CD4-positive, alpha-beta T cell treated with Interleukin-21 for 1 hour (primary cell): ENCODE results near the gene TDP2.
A peak's percentile ranks its signal among the peaks of the same experiment; 100 is the strongest.

Experiments
- DNase-seq: peaks from one replicate; pipeline ENCODE4 v3.0.0-alpha.2; 2020

Gene TDP2

GRCh38 chr6:24666641-24667377, at the start of gene TDP2, which contains the start of gene ACOT13:
TSS of gene TDP2 (minus strand) at chr6:24666899. CDS start at chr6:24666862, 37 bp downstream.
TSS of gene ACOT13 (plus strand) at chr6:24667077. CDS start at chr6:24667264, 187 bp downstream.
- DNase-seq: peak; percentile 98

- no peak for DNase-seq
These were observed 44.0 kb upstream of the TDP2 start for GRCh38 chr6:24710519-24711303.

GRCh38 chr6:24709014-24709711, 42.5 kb upstream of the TDP2 start:
- DNase-seq: no peak

GRCh38 chr6:24708612-24709011, 41.9 kb upstream of the TDP2 start:
- no peak for DNase-seq

- no peak for DNase-seq
These were observed 37.8 kb upstream of the TDP2 start for GRCh38 chr6:24704468-24704867.

- DNase-seq: no peak
These were observed 36.1 kb upstream of the TDP2 start for GRCh38 chr6:24702720-24703282.

- no peak for DNase-seq
These were observed 33.0 kb upstream of the TDP2 start for GRCh38 chr6:24699521-24700359.

- DNase-seq: no peak
These were observed 29.4 kb upstream of the TDP2 start for GRCh38 chr6:24696097-24696496.

- DNase-seq: peak; percentile 69
These were observed 28.9 kb upstream of the TDP2 start for GRCh38 chr6:24695635-24696034.

GRCh38 chr6:24694198-24694597, 27.5 kb upstream of the TDP2 start:
- no peak for DNase-seq

GRCh38 chr6:24692848-24693592, 26.3 kb upstream of the TDP2 start:
- DNase-seq: no peak

- DNase-seq: no peak
These were observed 25.7 kb upstream of the TDP2 start for GRCh38 chr6:24692415-24692814.

- no peak for DNase-seq
These were observed 25.3 kb upstream of the TDP2 start for GRCh38 chr6:24692003-24692402.

GRCh38 chr6:24691550-24691949, 24.9 kb upstream of the TDP2 start:
- DNase-seq: no peak

GRCh38 chr6:24690593-24690992, 23.9 kb upstream of the TDP2 start:
- no peak for DNase-seq

- DNase-seq: no peak
These were observed 23.3 kb upstream of the TDP2 start for GRCh38 chr6:24689964-24690363.

GRCh38 chr6:24686946-24687345, 20.2 kb upstream of the TDP2 start:
- DNase-seq: no peak

GRCh38 chr6:24686408-24686807, 19.7 kb upstream of the TDP2 start:
- DNase-seq: no peak

- no peak for DNase-seq
These were observed 16.9 kb upstream of the TDP2 start for GRCh38 chr6:24683297-24684296.

GRCh38 chr6:24680582-24680981, 13.9 kb upstream of the TDP2 start:
- no peak for DNase-seq
